Parathyroid adenoma (tissue), 2 donors: ENCODE data around the gene AGBL4.

Source experiments
- H2AFZ ChIP-seq: fragments of 300-600 bp; sonication (generic); one replicate; pipeline ENCODE4 v1.7.0; 2017; ENCODE audit warnings: antibody characterized with exemption, mild to moderate bottlenecking
- H3K27ac ChIP-seq: fragments of 300-600 bp; sonication (generic); one replicate; pipeline ENCODE4 v1.7.0; 2017
- H3K27me3 ChIP-seq: fragments of 300-600 bp; sonication (generic); one replicate; pipeline ENCODE4 v1.7.0; 2017; ENCODE audit warnings: low read length; ENCODE audit not compliant: control insufficient read depth, insufficient read depth
- H3K36me3 ChIP-seq: fragments of 300-600 bp; sonication (generic); one replicate; pipeline ENCODE4 v1.7.0; 2017; ENCODE audit warnings: low read length; ENCODE audit not compliant: control insufficient read depth, insufficient read depth
- H3K4me1 ChIP-seq: fragments of 300-600 bp; sonication (generic); one replicate; pipeline ENCODE4 v1.7.0; 2017; ENCODE audit warnings: control low read depth
- H3K4me2 ChIP-seq: fragments of 300-600 bp; sonication (generic); one replicate; pipeline ENCODE4 v1.7.0; 2017; ENCODE audit warnings: low read length
- H3K4me3 ChIP-seq: fragments of 300-600 bp; sonication (generic); one replicate; pipeline ENCODE4 v1.7.0; 2017; ENCODE audit warnings: low read depth, low read length
- H3K79me2 ChIP-seq: fragments of 300-600 bp; sonication (generic); one replicate; pipeline ENCODE4 v1.7.0; 2017; ENCODE audit warnings: control low read depth
- H3K9ac ChIP-seq: fragments of 300-600 bp; sonication (generic); one replicate; pipeline ENCODE4 v1.7.0; 2017; ENCODE audit warnings: mild to moderate bottlenecking
- H3K9me3 ChIP-seq: fragments of 300-600 bp; sonication (generic); one replicate; pipeline ENCODE4 v1.7.0; 2017; ENCODE audit warnings: low read length; ENCODE audit not compliant: control insufficient read depth
- CTCF ChIP-seq: fragments of 300-600 bp; sonication (generic); IDR thresholded peaks from one replicate; pipeline ENCODE4 v1.7.0; 2017; ENCODE audit warnings: antibody characterized with exemption, mild to moderate bottlenecking
- donor health status: primary hyperparathyroidism.

The AGBL4 gene

GRCh38 chr1:50023292-50024159 is at the start of gene AGBL4:
TSS of gene AGBL4 (minus strand) at chr1:50023954.
- Histone ChIP-seq H3K36me3 (no peaks in the 10 kb centered on the region), H3K9ac (no peak within 1 kb of the TSS), H3K4me1 (no peaks in the 10 kb centered on the region), H3K9me3 (no peaks in the 10 kb centered on the region), H3K27me3 (no peaks in the 10 kb centered on the region), H2AFZ (peak within 1 kb of the TSS; percentile 87), H3K4me2 (peak within 1 kb of the TSS; percentile 82), H3K79me2 (no peaks in the 10 kb centered on the region), H3K27ac (peak within 1 kb of the TSS; percentile 6), H3K4me3 (peak within 1 kb of the TSS; percentile 77)
- TF ChIP-seq CTCF, result no peak

GRCh38 chr1:50066806-50067205 is 43.1 kb upstream of the AGBL4 start:
- no peak overlapping the region for H3K27ac ChIP-seq
- H3K4me3 ChIP-seq, result no peak overlapping the region
- no peak overlapping the region for H3K9ac ChIP-seq
- H2AFZ ChIP-seq, result no peak overlapping the region
- H3K79me2 ChIP-seq, result no peaks in the 10 kb centered on the region
- no peak for TF ChIP-seq CTCF
- no peaks in the 10 kb centered on the region for H3K9me3 ChIP-seq
- H3K27me3 ChIP-seq, result no peaks in the 10 kb centered on the region
- no peaks in the 10 kb centered on the region for H3K4me1 ChIP-seq
- H3K36me3 ChIP-seq, result no peaks in the 10 kb centered on the region
- no peak overlapping the region for H3K4me2 ChIP-seq

- no peak overlapping the region for H3K27ac ChIP-seq
- H3K9me3 ChIP-seq, result no peaks in the 10 kb centered on the region
- H3K36me3 ChIP-seq, result no peaks in the 10 kb centered on the region
- no peak overlapping the region for H3K4me2 ChIP-seq
- TF ChIP-seq CTCF, result no peak
- no peaks in the 10 kb centered on the region for H3K4me1 ChIP-seq
- H3K9ac ChIP-seq, result no peak overlapping the region
- H3K79me2 ChIP-seq, result no peaks in the 10 kb centered on the region
- no peak overlapping the region for H3K4me3 ChIP-seq
- H2AFZ ChIP-seq, result no peak overlapping the region
- no peaks in the 10 kb centered on the region for H3K27me3 ChIP-seq
These were observed 36.5 kb upstream of the AGBL4 start for GRCh38 chr1:50060279-50060678.

- TF ChIP-seq CTCF, result no peak
- no peak overlapping the region for H3K27ac ChIP-seq
- no peaks in the 10 kb centered on the region for H3K79me2 ChIP-seq
- H3K4me2 ChIP-seq, result no peak overlapping the region
- H3K9ac ChIP-seq, result no peak overlapping the region
- no peaks in the 10 kb centered on the region for H3K27me3 ChIP-seq
- no peak overlapping the region for H2AFZ ChIP-seq
- H3K4me3 ChIP-seq, result no peak overlapping the region
- no peaks in the 10 kb centered on the region for H3K4me1 ChIP-seq
- no peaks in the 10 kb centered on the region for H3K36me3 ChIP-seq
- no peaks in the 10 kb centered on the region for H3K9me3 ChIP-seq
These were observed 25.0 kb upstream of the AGBL4 start for GRCh38 chr1:50048791-50049190.
